Measurements from ENCODE around the gene ZNF611.
"Not testable (repeated sequence)": the region's sequence is repeated elsewhere in the genome, so short reads cannot be mapped to it uniquely, and the experiment has no call there.

Gene ZNF611

DNA sequence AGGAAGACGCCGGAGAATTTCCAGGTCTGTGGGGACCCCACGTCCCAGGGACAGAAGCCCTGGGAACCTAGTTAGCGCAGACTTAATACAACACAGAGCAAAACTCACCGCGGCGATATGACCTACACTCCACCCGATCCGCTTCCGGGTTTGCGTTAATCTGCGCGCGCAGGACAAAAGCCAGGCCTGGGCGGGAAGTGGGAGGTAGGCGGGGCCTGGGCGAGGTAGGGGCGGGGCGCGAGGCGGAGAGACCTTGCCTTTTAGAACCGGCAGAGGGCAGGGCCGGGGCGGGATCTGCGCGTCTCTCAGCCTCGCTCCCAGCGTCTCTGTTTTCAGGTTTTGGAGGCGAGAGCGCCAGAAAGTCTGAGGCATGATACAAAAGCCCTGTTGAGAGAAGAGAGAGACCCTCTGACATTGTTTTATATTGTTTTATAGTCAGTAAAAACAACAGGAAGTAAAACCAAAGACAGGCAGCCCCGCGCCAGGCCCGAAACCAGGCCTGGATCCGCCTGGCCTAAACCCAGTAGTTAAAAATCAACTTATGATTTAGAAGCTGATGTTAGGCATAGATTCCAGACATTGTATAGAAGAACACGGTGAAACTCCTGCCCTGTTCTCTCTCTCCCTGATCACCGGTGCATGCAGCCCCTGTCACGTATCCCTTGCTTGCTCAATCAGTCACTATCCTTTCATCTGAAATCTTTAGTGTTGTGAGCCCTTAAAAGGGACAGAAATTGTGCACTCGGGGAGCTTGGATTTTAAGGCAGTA lies at the start of gene ZNF611:
ZNF611 (minus strand) TSS at position 152 of the 769 bp plus-strand sequence. CDS start 19,150 bp downstream, outside the sequence.
- peak; percentile 89 for DNase-seq (ENCODE audit: low spot score)

DNA sequence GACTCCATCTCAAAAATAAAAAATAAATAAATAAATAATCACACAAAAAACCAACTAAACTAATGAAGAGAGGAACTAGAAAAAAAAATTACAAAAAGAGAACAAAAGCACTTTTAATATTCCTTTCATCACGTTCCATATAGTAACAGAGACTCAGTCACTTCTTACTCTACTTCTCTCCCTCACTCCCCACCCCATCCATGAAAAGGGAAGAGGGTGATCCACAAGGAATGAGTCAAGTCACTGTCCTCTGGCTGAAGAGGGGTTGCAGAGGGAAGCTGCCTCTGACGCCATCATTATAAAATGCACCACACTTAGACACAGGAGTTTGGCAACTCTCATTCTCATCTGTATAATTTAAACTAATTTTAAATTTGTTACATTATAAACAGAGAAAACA lies 48.0 kb upstream of the ZNF611 start:
- DNase-seq (ENCODE audit: low spot score) = not testable (repeated sequence)

DNA sequence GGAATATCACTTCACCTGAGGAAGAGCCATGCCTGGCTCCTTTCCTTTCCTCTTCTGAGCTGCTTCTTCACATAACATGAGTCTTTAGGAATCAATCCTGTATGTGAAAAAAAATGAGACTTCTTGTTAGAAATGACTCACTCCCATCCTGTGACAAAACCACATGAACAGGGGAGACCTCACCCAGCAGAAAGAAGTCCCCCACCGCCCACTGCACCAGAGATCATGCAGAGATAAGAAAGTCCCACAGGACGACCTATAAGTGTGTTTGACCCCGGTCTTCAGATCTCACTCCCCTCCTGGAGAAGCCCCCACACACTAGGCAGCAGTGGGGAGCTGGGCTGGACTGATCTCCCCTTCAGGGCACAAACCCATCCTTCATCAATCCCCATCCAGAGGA lies 44.0 kb upstream of the ZNF611 start:
- DNase-seq (ENCODE audit: low spot score) = no peak

DNA sequence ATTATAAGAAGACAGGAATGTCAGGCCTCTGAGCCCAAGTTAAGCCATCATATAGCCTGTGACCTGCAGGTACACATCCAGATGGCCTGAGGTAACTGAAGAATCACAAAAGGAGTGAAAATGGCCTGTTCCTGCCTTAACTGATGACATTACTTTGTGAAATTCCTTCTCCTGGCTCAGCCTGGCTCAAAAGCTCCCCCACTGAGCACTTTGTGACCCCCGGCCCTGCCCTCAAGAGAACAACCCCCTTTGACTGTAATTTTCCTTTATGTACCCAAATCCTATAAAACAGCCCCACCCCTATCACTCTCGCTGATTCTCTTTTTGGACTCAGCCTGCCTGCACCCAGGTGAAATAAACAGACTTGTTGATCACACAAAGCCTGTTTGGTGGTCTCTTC lies 21.6 kb upstream of the ZNF611 start:
- not testable (repeated sequence) for DNase-seq (ENCODE audit: low spot score)

GRCh38 chr19:52749780-52750179 lies 14.9 kb upstream of the ZNF611 start:
- no peak for DNase-seq (ENCODE audit: low spot score)

DNA sequence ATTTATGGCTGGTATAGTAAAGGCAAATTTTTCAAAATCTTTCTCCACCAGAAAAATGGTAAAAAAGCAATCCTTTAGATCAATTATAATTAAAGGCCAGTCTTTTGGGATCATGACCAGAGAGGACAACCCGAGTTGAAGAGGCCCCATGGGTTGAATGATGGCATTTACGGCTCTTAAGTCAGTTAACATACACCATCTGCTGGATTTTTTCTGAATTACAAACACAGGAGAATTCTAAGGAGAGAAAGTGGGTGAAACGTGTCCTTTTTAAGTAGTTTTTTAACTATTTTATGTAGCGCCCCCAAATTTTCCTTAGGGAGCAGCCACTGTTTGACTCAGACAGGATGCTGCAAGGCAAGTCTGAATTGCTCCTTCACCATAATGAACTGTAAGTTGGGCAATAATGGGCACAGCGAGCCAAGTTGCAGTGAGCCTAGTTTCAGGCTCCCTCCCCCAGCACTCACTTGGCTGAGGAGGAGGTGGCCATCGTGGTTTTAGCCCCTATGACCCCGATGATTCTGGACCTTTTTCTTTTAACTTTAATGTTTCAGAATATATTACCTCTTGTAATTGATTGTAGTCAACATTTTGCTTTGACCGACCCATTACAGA lies 13.6 kb upstream of the ZNF611 start:
- DNase-seq (ENCODE audit: low spot score) = no peak

- DNase-seq (ENCODE audit: low spot score) = not testable (repeated sequence)
These were observed 11.1 kb upstream of the ZNF611 start for GRCh38 chr19:52745919-52746318.

GRCh38 chr19:52743091-52743490 lies 8.2 kb upstream of the ZNF611 start:
- no peak for DNase-seq (ENCODE audit: low spot score)

GRCh38 chr19:52742516-52742915 lies 7.7 kb upstream of the ZNF611 start:
- DNase-seq (ENCODE audit: low spot score) = no peak

DNA sequence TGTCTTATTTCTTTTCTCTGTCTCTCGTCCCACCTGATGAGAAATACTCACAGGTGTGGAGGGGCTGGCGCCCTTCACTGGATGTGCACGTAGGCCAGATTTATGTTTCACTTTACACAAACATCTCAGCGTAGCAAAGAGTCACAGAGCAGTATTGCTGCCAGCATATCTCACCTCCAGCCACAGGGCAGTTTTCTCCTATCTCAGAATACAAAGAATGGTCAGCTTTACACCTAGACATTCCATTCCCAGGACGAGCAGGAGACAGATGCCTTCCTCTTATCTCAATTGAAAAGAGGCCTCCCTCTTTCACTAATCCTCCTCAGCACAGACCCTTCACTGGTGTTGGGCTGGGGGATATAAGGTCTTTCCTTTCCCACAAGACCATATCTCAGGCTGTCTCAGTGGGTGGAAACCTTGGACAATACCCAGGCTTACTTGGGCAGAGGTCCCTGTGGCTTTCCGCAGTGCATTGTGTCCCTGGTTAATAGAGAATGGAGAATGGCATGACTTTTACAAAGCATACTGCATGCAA lies 7.2 kb upstream of the ZNF611 start:
- no peak for DNase-seq (ENCODE audit: low spot score)

- not testable (repeated sequence) for DNase-seq (ENCODE audit: low spot score)
These were observed 6.5 kb upstream of the ZNF611 start for GRCh38 chr19:52741371-52741770.

DNA sequence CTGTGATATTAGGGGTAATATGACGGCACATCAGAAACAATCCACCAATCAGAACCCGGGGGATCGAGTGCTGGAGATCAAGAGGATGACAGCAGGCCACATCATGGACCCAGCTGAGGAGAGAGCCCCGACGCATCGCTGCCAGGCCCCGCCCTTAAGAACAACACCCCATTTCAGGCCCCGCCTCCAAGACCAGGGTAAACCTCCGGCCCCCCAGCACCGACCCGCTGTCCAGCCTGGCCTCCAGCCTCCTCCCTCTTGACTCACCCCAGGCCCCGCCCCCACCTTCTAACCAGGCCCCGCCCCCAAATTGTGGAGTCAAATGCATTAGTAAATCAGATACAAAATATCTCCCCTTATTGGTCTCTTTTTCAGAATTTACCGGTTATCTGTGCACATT lies 4.7 kb upstream of the ZNF611 start:
- no peak for DNase-seq (ENCODE audit: low spot score)

DNA sequence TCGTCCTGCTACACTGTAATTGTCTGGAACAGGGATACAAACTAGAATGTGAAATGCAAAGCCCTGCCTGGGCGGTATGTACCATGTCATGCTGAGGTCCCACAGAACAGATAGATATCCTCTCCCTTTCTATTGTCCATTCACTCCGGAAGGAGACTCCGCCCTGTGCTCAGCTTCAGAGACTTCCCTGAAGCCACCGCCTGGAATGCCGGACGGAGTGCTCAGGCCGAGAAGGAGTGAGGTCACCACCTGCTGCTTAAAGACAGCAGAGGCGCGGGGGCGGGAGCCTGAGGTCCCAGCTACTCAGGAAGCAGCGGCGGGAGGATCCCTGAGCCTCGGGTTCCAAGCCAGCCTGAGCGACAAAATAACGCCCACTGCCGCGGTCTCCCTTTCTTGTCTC lies 890 bp upstream of the ZNF611 start:
- no peak for DNase-seq (ENCODE audit: low spot score)

- peak; percentile 46 for DNase-seq (ENCODE audit: low spot score)
These were observed 432 bp downstream of the ZNF611 start for GRCh38 chr19:52734331-52734892.

DNA sequence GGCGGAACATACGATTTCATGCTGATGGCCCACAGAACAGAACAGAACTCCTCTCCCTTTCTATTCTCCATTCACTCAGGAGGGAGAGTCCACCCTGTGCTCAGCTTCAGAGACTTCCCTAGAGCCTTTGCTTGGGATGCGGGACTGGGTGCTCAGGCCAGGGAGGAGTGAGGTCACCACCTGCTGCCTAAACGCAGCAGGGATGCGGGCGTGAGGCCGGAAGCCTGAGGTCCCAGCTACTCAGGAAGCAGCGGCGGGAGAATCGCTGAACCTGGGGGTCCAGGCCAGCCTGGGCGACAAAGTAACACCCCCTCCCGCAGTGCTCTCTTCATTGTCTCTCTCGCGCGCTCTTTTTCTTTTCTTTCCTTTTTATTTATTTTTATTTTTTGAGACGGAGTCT lies 8.8 kb downstream of the ZNF611 start:
- DNase-seq (ENCODE audit: low spot score) = not testable (repeated sequence)

DNA sequence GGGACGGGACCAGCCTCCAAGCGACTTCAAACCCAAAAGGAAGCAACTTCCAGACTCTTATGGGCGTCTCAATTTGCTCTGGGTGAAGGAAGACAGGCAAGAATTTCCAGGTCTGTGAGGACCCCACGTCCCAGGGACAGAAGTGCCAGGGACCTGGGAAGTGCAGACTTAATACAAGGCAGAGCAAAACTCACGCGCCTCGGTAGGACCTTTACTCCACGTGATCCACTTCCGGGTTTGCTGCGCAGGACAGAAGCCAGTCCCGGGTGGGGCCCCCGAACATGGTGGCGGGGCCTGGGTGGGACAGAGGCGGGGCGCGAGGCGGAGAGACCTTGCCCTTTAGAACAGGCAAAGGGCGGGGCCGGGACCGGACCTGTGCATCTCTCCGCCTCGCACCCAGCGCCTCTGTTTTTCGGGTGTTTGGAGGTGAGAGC lies 9.3 kb downstream of the ZNF611 start:
- no peak for DNase-seq (ENCODE audit: low spot score)

DNA sequence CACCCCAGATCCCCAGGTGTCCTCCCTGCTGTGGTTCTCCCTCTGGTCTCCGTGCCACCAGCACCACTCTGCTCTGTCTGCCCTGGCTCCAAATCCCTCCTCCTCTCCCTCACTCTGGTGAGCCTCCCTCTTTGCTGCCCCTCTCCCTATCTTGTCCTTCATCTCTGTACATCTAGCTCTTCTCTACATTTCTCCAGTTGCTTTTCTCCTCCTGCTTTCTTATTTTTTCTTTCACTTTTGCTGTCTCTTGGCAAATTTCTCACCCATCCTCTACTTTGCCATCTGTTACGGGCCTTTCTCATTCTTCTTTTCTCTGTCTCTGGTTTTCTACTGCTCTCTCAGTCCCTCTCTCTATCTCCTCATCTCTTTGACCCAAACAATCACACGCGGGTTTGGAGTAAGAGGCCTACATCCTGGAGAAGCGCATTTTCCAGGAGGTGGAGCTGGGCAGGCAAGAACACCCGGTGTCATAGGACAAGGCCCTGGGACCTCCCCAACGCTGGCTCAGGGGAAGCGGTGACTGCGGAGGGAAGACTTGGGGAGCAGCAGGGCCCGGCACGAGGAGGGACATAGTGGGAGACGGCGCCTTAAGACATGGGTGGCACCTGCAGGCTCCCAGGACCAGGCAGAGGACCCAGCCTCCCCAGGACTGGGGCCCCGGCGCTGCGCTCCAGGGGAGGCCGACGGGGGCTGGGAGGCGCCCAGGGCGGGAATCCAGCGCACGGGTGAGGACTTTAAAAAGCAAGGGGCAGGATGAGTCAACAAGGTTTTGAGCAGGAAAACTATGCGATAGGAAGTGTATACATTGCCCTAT lies 9.9 kb downstream of the ZNF611 start:
- DNase-seq (ENCODE audit: low spot score) = no peak

- DNase-seq (ENCODE audit: low spot score) = not testable (repeated sequence)
These were observed 10.8 kb downstream of the ZNF611 start for GRCh38 chr19:52723907-52724598.

DNA sequence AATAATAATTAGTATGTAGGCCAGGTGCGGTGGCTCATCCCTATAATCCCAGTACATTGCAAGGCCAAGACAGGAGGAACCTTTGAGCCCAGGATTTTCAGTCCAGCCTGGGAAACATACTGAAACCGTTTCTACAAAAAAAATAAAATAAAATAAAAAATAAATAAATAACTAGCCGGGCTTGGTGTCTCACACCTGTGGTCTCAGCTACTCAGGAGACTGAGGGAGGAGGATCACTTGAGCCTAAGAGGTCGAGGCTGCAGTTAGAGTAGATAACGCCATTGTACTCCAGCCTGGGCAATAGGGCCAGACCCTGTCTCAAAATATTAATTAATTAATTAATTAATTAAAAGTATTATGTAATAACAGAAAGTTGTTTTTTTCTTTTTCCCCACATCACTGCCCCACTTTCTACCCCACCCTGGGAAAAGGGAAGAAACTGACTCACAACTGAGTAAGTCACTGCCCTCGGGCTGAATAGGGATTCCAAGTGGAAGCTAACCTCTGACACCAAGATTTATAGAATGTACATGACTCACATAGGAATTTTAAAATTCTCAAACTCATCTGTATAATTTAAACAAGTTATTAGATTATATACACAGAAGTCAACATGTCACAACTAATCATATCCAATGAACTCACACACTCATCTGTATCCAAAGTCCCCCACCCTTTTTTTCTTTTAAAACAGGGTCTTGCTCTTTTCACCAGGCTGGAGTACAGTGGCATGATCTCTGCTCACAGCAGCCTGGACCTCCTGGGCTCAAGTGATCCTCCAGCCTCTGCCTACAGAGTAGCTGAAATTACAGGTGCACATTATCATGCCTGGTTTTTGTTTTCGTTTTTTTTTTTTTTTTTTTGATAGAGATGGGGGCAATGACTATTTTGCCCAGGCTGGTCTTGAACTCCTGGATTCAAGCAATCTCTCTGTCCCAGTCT lies 12.5 kb downstream of the ZNF611 start:
- no peak for DNase-seq (ENCODE audit: low spot score)

- not testable (repeated sequence) for DNase-seq (ENCODE audit: low spot score)
These were observed 14.3 kb downstream of the ZNF611 start for GRCh38 chr19:52720541-52720940.

All from HuH-7.5 (cell line).